Type B pancreatic cell (in vitro differentiated cells): ENCODE results near the gene B2M. TPM values are rescaled to one million over a fixed set of nuclear protein-coding genes. Genes with fewer than 3 reads are reported as not detected.

Experiments
- DNase-seq: peaks from one replicate; pipeline ENCODE4 v3.0.0; 2021; ENCODE audit warnings: mixed read lengths; ENCODE audit not compliant: unreplicated experiment; ENCODE audit errors: extremely low spot score
- H3K27ac Mint-ChIP-seq: 2 replicates; pipeline ENCODE4 v1.8.0; 2021; ENCODE audit warnings: mild to moderate bottlenecking, mixed read lengths
- H3K27me3 Mint-ChIP-seq: 2 replicates; pipeline ENCODE4 v1.8.0; 2021; ENCODE audit warnings: mixed read lengths
- H3K36me3 Mint-ChIP-seq: 2 replicates; pipeline ENCODE4 v1.8.0; 2021; ENCODE audit warnings: mixed read lengths
- H3K4me1 Mint-ChIP-seq: one replicate; pipeline ENCODE4 v1.8.0; 2021; ENCODE audit warnings: mixed read lengths; ENCODE audit not compliant: unreplicated experiment
- H3K4me3 Mint-ChIP-seq: 2 replicates; pipeline ENCODE4 v1.8.0; 2021; ENCODE audit warnings: mild to moderate bottlenecking, mixed read lengths
- H3K9me3 Mint-ChIP-seq: 2 replicates; pipeline ENCODE4 v1.8.0; 2021; ENCODE audit warnings: mixed read lengths
- total RNA-seq: library from RNA; stranded (reverse); gene quantifications from 2 replicates; pipeline ENCODE4 v1.2.1, GENCODE V29; 2021; ENCODE audit warnings: low replicate concordance
- TF ChIP-seq, protein P1 (sequence below): fragments of 200-600 bp; sonication (generic); conservative IDR thresholded peaks from 2 replicates; pipeline ENCODE4 v1.5.0; 2021; ENCODE audit warnings: antibody characterized with exemption, mild to moderate bottlenecking

Gene B2M
- total RNA-seq, 1 donor from 2014 or later, result 400 TPM

DNA sequence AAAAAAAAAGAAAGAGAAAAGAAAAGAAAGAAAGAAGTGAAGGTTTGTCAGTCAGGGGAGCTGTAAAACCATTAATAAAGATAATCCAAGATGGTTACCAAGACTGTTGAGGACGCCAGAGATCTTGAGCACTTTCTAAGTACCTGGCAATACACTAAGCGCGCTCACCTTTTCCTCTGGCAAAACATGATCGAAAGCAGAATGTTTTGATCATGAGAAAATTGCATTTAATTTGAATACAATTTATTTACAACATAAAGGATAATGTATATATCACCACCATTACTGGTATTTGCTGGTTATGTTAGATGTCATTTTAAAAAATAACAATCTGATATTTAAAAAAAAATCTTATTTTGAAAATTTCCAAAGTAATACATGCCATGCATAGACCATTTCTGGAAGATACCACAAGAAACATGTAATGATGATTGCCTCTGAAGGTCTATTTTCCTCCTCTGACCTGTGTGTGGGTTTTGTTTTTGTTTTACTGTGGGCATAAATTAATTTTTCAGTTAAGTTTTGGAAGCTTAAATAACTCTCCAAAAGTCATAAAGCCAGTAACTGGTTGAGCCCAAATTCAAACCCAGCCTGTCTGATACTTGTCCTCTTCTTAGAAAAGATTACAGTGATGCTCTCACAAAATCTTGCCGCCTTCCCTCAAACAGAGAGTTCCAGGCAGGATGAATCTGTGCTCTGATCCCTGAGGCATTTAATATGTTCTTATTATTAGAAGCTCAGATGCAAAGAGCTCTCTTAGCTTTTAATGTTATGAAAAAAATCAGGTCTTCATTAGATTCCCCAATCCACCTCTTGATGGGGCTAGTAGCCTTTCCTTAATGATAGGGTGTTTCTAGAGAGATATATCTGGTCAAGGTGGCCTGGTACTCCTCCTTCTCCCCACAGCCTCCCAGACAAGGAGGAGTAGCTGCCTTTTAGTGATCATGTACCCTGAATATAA, 2.0 kb downstream of the B2M start:
- DNase-seq, result no peak
- peaks cover 15% of the 10 kb centered on the region for H3K4me1 Mint-ChIP-seq
- H3K36me3 Mint-ChIP-seq, result peaks cover 24% of the 10 kb centered on the region
- TF ChIP-seq, protein P1, sequence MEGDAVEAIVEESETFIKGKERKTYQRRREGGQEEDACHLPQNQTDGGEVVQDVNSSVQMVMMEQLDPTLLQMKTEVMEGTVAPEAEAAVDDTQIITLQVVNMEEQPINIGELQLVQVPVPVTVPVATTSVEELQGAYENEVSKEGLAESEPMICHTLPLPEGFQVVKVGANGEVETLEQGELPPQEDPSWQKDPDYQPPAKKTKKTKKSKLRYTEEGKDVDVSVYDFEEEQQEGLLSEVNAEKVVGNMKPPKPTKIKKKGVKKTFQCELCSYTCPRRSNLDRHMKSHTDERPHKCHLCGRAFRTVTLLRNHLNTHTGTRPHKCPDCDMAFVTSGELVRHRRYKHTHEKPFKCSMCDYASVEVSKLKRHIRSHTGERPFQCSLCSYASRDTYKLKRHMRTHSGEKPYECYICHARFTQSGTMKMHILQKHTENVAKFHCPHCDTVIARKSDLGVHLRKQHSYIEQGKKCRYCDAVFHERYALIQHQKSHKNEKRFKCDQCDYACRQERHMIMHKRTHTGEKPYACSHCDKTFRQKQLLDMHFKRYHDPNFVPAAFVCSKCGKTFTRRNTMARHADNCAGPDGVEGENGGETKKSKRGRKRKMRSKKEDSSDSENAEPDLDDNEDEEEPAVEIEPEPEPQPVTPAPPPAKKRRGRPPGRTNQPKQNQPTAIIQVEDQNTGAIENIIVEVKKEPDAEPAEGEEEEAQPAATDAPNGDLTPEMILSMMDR, result peak; percentile 29
- no peaks in the 10 kb centered on the region for H3K27me3 Mint-ChIP-seq
- no peaks in the 10 kb centered on the region for H3K9me3 Mint-ChIP-seq
- H3K4me3 Mint-ChIP-seq, result peak overlapping the region; percentile 100
- peak overlapping the region; percentile 80 for H3K27ac Mint-ChIP-seq

DNA sequence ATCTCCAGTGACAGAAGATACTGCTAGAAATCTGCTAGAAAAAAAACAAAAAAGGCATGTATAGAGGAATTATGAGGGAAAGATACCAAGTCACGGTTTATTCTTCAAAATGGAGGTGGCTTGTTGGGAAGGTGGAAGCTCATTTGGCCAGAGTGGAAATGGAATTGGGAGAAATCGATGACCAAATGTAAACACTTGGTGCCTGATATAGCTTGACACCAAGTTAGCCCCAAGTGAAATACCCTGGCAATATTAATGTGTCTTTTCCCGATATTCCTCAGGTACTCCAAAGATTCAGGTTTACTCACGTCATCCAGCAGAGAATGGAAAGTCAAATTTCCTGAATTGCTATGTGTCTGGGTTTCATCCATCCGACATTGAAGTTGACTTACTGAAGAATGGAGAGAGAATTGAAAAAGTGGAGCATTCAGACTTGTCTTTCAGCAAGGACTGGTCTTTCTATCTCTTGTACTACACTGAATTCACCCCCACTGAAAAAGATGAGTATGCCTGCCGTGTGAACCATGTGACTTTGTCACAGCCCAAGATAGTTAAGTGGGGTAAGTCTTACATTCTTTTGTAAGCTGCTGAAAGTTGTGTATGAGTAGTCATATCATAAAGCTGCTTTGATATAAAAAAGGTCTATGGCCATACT, 4.0 kb downstream of the B2M start:
- TF ChIP-seq, protein P1, result no peak
- no peak overlapping the region for H3K4me3 Mint-ChIP-seq
- H3K27ac Mint-ChIP-seq, result no peak overlapping the region
- no peaks in the 10 kb centered on the region for H3K27me3 Mint-ChIP-seq
- H3K36me3 Mint-ChIP-seq, result peaks cover 24% of the 10 kb centered on the region
- H3K4me1 Mint-ChIP-seq, result peaks cover 15% of the 10 kb centered on the region
- no peak for DNase-seq
- H3K9me3 Mint-ChIP-seq, result no peaks in the 10 kb centered on the region

DNA sequence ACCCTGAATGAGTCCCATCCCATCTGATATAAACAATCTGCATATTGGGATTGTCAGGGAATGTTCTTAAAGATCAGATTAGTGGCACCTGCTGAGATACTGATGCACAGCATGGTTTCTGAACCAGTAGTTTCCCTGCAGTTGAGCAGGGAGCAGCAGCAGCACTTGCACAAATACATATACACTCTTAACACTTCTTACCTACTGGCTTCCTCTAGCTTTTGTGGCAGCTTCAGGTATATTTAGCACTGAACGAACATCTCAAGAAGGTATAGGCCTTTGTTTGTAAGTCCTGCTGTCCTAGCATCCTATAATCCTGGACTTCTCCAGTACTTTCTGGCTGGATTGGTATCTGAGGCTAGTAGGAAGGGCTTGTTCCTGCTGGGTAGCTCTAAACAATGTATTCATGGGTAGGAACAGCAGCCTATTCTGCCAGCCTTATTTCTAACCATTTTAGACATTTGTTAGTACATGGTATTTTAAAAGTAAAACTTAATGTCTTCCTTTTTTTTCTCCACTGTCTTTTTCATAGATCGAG, 4.5 kb downstream of the B2M start:
- Mint-ChIP-seq H3K27me3 (no peaks in the 10 kb centered on the region), H3K9me3 (no peaks in the 10 kb centered on the region), H3K4me1 (peaks cover 15% of the 10 kb centered on the region), H3K4me3 (no peak overlapping the region), H3K27ac (no peak overlapping the region), H3K36me3 (peaks cover 24% of the 10 kb centered on the region)
- TF ChIP-seq, protein P1, result no peak
- no peak for DNase-seq

DNA sequence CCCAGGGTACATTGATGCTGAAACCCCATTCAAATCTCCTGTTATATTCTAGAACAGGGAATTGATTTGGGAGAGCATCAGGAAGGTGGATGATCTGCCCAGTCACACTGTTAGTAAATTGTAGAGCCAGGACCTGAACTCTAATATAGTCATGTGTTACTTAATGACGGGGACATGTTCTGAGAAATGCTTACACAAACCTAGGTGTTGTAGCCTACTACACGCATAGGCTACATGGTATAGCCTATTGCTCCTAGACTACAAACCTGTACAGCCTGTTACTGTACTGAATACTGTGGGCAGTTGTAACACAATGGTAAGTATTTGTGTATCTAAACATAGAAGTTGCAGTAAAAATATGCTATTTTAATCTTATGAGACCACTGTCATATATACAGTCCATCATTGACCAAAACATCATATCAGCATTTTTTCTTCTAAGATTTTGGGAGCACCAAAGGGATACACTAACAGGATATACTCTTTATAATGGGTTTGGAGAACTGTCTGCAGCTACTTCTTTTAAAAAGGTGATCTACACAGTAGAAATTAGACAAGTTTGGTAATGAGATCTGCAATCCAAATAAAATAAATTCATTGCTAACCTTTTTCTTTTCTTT, 5.8 kb downstream of the B2M start:
- H3K9me3 Mint-ChIP-seq, result no peaks in the 10 kb centered on the region
- no peak for DNase-seq
- H3K36me3 Mint-ChIP-seq, result peaks cover 24% of the 10 kb centered on the region
- H3K4me3 Mint-ChIP-seq, result no peak overlapping the region
- H3K4me1 Mint-ChIP-seq, result peaks cover 11% of the 10 kb centered on the region
- H3K27ac Mint-ChIP-seq, result no peak overlapping the region
- TF ChIP-seq, protein P1, result no peak
- H3K27me3 Mint-ChIP-seq, result no peaks in the 10 kb centered on the region

DNA sequence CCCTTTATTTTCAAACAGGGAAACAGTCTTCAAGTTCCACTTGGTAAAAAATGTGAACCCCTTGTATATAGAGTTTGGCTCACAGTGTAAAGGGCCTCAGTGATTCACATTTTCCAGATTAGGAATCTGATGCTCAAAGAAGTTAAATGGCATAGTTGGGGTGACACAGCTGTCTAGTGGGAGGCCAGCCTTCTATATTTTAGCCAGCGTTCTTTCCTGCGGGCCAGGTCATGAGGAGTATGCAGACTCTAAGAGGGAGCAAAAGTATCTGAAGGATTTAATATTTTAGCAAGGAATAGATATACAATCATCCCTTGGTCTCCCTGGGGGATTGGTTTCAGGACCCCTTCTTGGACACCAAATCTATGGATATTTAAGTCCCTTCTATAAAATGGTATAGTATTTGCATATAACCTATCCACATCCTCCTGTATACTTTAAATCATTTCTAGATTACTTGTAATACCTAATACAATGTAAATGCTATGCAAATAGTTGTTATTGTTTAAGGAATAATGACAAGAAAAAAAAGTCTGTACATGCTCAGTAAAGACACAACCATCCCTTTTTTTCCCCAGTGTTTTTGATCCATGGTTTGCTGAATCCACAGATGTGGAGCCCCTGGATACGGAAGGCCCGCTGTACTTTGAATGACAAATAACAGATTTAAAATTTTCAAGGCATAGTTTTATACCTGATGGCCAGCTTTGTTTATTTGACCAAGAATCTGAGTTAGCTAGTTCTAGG, 7.0 kb downstream of the B2M start:
- TF ChIP-seq, protein P1, result no peak
- no peaks in the 10 kb centered on the region for H3K9me3 Mint-ChIP-seq
- peaks cover 4% of the 10 kb centered on the region for H3K4me1 Mint-ChIP-seq
- no peak overlapping the region for H3K4me3 Mint-ChIP-seq
- H3K36me3 Mint-ChIP-seq, result peaks cover 24% of the 10 kb centered on the region
- H3K27me3 Mint-ChIP-seq, result no peaks in the 10 kb centered on the region
- no peak for DNase-seq
- no peak overlapping the region for H3K27ac Mint-ChIP-seq
